Ammon's horn (tissue), 1 donor: ENCODE measurements around the gene FHIT.

ENCODE experiments used
- DNase-seq: peaks from one replicate; pipeline ENCODE4 v3.0.0-alpha.2; 2016; ENCODE audit warnings: low spot score

FHIT gene

DNA sequence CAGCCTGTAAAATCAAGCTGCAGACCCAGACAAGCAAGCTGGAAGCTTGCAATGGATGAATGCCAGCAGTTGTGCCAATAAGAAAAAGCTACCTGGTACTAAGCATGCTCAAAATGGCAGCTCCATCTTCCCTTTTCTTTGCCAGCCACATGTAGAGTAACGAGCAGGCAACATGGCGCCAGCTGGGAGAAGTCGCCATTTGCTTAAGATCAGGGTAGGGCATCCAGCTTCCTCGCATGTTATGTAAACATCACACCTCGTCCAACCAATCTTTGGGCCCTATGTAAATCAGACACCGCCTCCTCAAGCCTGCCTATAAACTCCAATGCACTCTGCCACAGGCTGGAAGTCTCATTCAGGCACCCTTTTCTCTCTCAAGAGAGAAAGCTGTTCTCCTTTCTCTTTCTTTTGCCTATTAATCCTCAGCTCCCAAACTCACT, 973.9 kb downstream of the FHIT start:
- peak; percentile 42 for DNase-seq

GRCh38 chr3:60276615-60277014, 974.6 kb downstream of the FHIT start:
- no peak for DNase-seq

- DNase-seq, result no peak
These were observed 976.6 kb downstream of the FHIT start for GRCh38 chr3:60274646-60275045.

GRCh38 chr3:60274098-60274497, 977.2 kb downstream of the FHIT start:
- DNase-seq, result no peak

- DNase-seq, result no peak
These were observed 981.4 kb downstream of the FHIT start for GRCh38 chr3:60269829-60270266.

GRCh38 chr3:60269377-60269776, 981.9 kb downstream of the FHIT start:
- DNase-seq, result no peak

GRCh38 chr3:60268123-60268522, 983.1 kb downstream of the FHIT start:
- no peak for DNase-seq

GRCh38 chr3:60266444-60266843, 984.8 kb downstream of the FHIT start:
- no peak for DNase-seq

DNA sequence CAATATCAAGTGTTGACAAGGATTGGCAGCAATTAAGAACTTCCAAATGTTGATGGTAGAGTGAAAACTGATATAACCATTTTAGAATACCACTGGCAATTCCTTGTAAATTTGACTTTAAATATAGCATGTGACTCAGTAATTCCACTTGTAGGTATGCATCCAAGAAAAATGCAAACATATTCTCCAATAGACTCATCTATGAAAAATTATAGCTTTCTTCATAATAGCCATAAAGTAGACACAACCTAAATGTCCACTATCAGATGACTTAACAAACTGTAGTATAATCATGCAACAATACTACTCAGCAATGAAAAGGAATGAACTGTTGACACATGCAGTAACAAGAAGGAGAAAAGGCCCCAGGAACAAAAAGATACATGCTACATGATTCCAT, 988.1 kb downstream of the FHIT start:
- no peak for DNase-seq

DNA sequence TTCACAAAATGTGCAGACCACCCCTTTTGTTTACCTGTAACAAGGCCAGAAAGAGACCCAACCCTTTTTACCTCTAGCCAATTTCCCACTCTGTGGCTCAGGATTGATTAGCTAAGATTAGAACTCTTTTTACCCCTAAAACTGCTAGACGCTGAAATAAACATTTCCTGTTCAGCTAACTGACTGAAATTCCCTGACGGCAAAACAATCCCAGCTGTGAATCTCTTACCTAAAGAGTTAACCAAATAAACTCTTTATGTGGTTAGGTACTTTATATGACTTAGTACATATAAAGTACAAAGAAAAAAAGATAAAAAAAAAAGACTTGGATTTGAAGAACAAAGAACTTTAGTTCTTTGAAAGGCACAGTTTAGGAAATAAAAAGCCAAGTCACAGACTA, 988.7 kb downstream of the FHIT start:
- DNase-seq, result no peak

- no peak for DNase-seq
These were observed 990.7 kb downstream of the FHIT start for GRCh38 chr3:60260546-60260945.

DNA sequence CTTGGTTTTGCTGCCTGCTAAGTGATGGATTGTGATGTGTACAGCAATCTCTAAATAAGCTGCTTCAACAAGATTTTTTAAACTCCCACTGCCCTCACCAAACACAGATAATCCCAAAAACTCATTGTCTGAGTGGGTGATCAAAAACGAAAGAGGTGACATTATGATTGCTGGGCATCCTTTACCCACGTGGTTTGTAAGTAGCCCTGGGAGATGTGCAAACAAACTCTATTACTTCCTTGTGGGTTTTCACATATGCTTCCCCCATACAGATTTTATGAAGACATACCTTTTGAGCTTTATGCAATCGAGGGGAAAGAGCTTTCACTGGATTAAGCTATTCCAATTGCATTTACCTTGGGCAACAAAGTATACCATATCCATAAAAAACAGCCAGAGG, 1000.4 kb downstream of the FHIT start:
- no peak for DNase-seq

DNA sequence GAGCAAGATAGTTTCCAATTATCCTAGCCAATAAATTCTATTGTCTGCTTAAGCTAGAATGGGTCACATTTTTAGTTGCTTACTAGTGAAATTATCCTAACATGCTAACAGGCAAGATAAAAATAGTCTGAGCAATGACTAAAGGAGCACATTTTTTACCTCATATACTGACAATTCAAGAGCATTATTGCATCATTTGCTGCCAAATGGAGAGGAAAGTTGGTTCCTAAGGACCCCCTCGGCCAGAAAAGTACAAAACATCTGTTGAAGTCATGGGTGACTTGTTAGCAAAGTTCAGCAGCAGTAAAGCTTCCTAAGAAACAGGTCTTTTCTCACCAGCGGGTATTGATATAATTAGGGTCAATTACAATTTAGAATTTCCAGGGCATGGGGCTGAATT, 1001.0 kb downstream of the FHIT start:
- DNase-seq, result no peak

DNA sequence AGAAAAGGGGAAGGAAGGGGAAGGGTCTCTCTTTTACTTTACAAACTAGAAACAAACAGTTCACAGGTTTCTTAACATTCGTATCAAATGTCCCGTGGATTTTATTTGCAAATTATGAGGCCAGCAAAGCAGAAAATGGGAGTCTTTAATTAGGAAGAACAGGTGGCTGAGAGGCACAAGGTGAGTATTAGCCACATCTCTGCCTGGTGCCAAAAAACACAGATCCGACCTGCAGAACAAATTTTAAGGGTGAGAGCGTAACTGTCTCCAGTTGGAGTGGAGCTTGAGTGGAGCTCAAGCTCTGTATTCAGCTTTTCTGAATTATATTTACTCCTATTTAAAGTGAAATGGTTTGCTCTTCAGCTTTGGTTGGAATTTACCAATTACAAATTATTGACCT, 1004.9 kb downstream of the FHIT start:
- DNase-seq, result no peak

DNA sequence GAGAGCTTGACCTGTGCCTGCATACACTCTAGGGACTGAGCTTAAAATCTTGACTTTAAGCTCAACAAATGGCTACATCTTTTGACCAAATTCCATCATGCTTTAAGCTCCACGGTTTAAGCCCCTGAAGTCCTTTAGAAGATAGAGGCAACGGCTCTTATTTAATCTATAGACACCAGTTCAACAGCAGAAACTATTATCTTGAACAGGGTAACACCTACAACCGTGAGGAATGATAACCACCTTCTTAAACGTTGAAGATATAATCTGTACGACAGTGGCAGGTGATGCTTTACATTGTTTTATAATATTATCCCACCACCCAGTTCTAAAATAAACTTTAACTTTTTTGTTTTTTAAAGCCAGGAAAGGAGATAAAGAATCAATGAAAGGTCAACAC, 1007.8 kb downstream of the FHIT start:
- DNase-seq, result no peak

GRCh38 chr3:60240492-60240891, 1010.8 kb downstream of the FHIT start:
- no peak for DNase-seq

- no peak for DNase-seq
These were observed 1012.7 kb downstream of the FHIT start for GRCh38 chr3:60238550-60238949.

DNA sequence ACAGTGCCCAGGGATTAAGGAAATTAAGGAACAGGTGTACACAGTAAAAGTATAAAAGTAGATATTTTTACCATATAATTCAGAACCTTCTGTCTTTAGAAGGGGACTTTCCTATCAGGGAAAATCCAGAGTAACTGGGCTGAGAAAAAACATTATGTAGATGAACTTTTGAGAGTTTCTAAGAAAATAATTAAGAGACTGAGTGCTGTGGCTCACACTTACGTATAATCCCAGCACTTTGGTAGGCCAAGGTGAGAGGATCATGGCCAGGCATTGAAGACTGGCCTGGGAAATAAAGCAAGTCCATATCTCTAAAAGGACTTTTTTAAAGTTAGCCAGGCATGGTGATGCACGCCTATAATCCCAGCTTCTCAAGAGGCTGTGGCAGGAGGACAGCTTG, 1021.8 kb downstream of the FHIT start:
- no peak for DNase-seq

DNA sequence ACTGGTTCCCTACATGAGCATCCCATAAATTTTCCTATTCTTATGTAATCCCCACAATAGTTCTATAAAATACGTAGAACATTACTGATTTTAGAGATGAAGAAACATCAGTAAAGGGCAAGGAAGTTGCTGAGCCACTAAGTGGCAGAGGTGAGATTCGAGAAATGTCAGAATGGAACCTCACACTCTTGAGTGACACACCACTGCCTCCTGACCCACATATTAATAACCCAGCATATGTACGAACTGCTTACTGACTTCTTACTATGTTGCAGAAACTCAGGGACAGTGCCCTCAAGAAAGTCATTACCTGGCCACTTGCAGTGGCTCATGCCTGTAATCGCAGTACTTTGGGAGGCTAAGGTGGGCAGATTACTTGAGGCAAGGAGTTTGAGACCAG, 1022.4 kb downstream of the FHIT start:
- no peak for DNase-seq

- no peak for DNase-seq
These were observed 1024.3 kb downstream of the FHIT start for GRCh38 chr3:60226912-60227311.

DNA sequence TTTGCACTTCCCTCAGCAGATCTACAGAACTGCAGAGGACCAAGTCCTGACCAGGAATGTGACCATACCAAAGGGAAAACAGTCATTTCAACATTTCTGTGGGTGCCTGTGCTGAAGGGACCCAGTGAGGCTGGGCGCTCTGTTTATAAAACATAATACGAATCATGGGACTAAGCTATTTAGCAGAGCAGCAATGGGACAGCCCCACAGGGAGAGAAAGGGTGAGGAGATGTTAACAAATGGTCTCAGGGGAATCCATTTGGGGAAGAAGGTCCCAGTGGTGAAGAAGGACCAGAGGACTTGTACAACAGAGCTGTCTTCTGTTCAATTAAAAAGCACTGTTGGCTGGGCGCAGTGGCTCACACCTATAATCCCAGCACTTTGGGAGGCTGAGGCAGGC, 1025.4 kb downstream of the FHIT start:
- DNase-seq, result no peak

DNA sequence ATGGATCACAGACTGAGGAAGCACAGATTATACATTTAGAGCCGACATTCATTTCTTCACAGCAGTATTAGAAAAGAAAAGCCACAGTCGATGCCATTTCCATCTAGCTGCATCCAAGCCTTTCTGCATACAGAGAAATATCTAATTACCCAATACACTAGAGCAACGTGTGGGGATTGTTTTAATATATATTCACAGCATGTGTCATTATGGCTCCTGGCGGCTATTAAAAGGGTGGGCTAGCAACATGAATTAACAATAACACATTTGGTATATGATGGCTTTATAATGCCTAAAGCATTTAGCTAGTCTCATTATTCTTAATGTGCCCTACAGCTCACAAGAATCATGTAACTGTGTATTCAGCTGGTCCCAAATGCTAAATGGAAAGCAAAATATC, 1030.5 kb downstream of the FHIT start:
- DNase-seq, result no peak

DNA sequence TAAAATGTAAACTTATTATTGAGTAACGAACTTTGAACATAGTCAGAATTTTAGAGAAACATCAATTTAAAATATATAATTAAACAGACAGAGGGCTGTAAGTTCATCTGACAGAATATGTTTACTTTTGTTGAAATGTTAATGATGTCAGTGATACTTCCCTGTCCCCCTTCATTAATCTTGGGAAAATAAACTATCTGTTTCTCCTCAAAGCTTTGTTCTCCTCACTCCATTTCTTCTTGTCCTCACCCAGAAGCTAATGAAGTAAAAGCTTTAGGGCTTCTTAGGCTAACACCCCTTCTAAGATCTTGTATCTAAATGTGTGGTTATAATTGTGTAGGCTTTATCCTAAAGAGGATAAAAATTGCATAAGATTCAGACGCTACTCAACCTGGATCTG, 1031.8 kb downstream of the FHIT start:
- DNase-seq, result no peak

DNA sequence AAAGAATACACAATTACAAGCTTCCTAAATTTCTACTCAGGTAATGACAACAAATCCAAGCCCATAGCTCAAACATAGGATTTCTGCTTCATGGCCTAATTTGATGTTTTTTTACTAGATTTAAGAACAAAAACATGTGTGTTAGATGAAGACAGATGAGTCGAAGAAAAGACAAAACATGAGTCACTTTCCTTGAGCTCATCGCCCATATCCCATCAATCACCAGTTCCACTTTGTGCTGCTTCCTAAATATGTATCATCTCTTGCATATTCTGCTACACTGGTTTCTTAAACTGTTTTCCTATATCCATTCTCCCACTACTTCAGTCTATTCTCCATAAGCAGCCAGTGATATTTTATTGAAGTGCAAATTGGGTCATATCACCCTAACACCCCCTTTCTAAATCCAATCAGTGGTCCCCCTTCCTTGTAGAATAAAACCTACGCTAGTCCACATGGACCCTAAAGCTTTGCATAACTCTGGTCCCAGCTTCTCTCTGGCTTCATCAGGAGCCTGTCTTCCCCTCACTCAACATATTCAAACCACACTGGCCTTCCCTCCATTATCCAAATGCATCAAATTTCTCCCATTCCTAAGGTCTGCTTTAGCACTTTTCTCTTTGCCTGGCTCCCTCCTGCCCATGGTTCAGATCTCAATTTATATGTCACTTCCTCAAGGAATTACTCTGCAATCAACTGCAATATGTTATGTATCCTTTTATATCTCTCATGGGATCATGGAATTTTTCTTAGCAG, 1033.9 kb downstream of the FHIT start:
- no peak for DNase-seq
